ENCODE results near the gene HS3ST5.

HS3ST5 gene

GRCh38 chr6:114284281-114284680 is 58.5 kb downstream of the HS3ST5 start:
- TF ChIP-seq JUND (IDR thresholded peaks at IDR 0.05; ENCODE audit: low read depth): no peak
- in situ Hi-C loops (cut with HindIII; ENCODE audit: low pct_unique_long_range_greater_than_20kb, low sequenced_read_pairs): no loop called here
- DNase-seq (ENCODE audit: low read depth in 1 of 2, low spot score in 1 of 2): no peak

GRCh38 chr6:114282292-114282691 is 60.5 kb downstream of the HS3ST5 start:
- in situ Hi-C loops (cut with HindIII; ENCODE audit: low pct_unique_long_range_greater_than_20kb, low sequenced_read_pairs): no loop called here
- no peak for TF ChIP-seq JUND (IDR thresholded peaks at IDR 0.05; ENCODE audit: low read depth)
- no peak for DNase-seq (ENCODE audit: low read depth in 1 of 2, low spot score in 1 of 2)

DNA sequence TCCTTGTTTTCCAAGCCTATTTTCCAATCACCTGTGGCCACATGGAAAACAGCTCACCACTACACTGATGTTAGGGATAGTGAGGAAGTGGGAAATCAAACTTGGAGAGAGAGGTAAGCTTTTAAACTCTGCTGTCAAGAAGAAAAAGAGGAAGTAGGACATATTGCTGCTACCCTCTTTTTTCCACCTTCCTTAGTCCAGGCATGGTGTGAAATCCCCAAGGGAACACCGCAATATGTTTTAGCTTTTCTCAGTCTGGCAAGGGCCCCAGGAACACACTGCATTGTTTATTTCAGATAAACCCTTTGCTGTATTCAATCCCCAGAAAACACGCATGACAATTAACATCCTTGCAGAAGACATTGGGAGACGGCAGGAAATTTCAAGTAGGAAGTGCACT is 61.3 kb downstream of the HS3ST5 start:
- in situ Hi-C loops (cut with HindIII; ENCODE audit: low pct_unique_long_range_greater_than_20kb, low sequenced_read_pairs): no loop called here
- no peak for DNase-seq (ENCODE audit: low read depth in 1 of 2, low spot score in 1 of 2)
- TF ChIP-seq JUND (IDR thresholded peaks at IDR 0.05; ENCODE audit: low read depth): no peak

GRCh38 chr6:114280239-114280982 is 62.4 kb downstream of the HS3ST5 start:
- no peak for DNase-seq (ENCODE audit: low read depth in 1 of 2, low spot score in 1 of 2)
- no peak for TF ChIP-seq JUND (IDR thresholded peaks at IDR 0.05; ENCODE audit: low read depth)
- in situ Hi-C loops (cut with HindIII; ENCODE audit: low pct_unique_long_range_greater_than_20kb, low sequenced_read_pairs): no loop called here

GRCh38 chr6:114277220-114277619 is 65.6 kb downstream of the HS3ST5 start:
- in situ Hi-C loops (cut with HindIII; ENCODE audit: low pct_unique_long_range_greater_than_20kb, low sequenced_read_pairs): no loop called here
- DNase-seq (ENCODE audit: low read depth in 1 of 2, low spot score in 1 of 2): no peak
- no peak for TF ChIP-seq JUND (IDR thresholded peaks at IDR 0.05; ENCODE audit: low read depth)

- no peak for DNase-seq (ENCODE audit: low read depth in 1 of 2, low spot score in 1 of 2)
- no peak for TF ChIP-seq JUND (IDR thresholded peaks at IDR 0.05; ENCODE audit: low read depth)
- in situ Hi-C loops (cut with HindIII; ENCODE audit: low pct_unique_long_range_greater_than_20kb, low sequenced_read_pairs): no loop called here
Observed at GRCh38 chr6:114276783-114277182, 66.0 kb downstream of the HS3ST5 start.

- no peak for TF ChIP-seq JUND (IDR thresholded peaks at IDR 0.05; ENCODE audit: low read depth)
- DNase-seq (ENCODE audit: low read depth in 1 of 2, low spot score in 1 of 2): no peak
- in situ Hi-C loops (cut with HindIII; ENCODE audit: low pct_unique_long_range_greater_than_20kb, low sequenced_read_pairs): no loop called here
Observed at GRCh38 chr6:114274836-114275235, 68.0 kb downstream of the HS3ST5 start.

- TF ChIP-seq JUND (IDR thresholded peaks at IDR 0.05; ENCODE audit: low read depth): no peak
- in situ Hi-C loops (cut with HindIII; ENCODE audit: low pct_unique_long_range_greater_than_20kb, low sequenced_read_pairs): no loop called here
- no peak for DNase-seq (ENCODE audit: low read depth in 1 of 2, low spot score in 1 of 2)
Observed at GRCh38 chr6:114272582-114272981, 70.2 kb downstream of the HS3ST5 start.

GRCh38 chr6:114271405-114271804 is 71.4 kb downstream of the HS3ST5 start:
- in situ Hi-C loops (cut with HindIII; ENCODE audit: low pct_unique_long_range_greater_than_20kb, low sequenced_read_pairs): no loop called here
- no peak for TF ChIP-seq JUND (IDR thresholded peaks at IDR 0.05; ENCODE audit: low read depth)
- no peak for DNase-seq (ENCODE audit: low read depth in 1 of 2, low spot score in 1 of 2)

DNA sequence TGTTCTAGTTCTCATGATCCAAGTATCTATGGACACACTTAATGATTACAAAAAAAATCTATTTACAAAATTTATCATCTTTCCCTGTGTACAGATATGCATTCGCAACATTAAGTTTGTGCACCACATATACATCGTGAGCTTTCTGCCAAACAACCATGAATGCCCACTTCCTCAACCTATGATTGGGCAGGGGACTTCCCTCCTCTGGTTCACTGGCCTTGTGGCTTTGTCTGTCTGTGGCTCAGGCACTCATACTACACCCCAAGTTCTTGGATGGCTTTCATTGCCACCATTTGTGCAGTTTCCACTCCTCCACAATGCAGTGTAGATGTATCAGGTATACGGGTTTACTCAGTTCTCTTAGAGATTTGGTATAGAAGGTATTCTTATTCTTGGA is 74.9 kb downstream of the HS3ST5 start:
- TF ChIP-seq JUND (IDR thresholded peaks at IDR 0.05; ENCODE audit: low read depth): no peak
- no peak for DNase-seq (ENCODE audit: low read depth in 1 of 2, low spot score in 1 of 2)
- in situ Hi-C loops (cut with HindIII; ENCODE audit: low pct_unique_long_range_greater_than_20kb, low sequenced_read_pairs): no loop called here

DNA sequence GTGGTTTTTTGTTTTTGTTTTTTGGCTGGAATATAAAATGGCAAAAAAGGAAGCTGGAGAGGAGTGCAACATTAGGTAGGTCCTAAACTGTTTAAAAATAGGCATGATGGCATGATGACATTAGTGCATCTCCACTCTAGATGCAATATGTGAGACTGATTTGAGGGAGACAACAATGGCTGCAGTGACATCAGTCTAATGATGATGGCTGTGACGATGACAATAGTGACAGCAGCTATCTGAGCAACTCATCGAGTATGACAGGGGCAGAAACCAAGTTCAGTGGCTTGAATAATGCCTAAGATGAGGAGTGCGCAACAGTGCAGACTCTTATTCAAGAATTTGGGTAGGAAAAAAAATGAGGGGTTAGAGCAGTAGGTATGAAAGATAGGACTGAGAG is 82.0 kb downstream of the HS3ST5 start:
- TF ChIP-seq JUND (IDR thresholded peaks at IDR 0.05; ENCODE audit: low read depth): no peak
- in situ Hi-C loops (cut with HindIII; ENCODE audit: low pct_unique_long_range_greater_than_20kb, low sequenced_read_pairs): no loop called here
- no peak for DNase-seq (ENCODE audit: low read depth in 1 of 2, low spot score in 1 of 2)

GRCh38 chr6:114258376-114258775 is 84.4 kb downstream of the HS3ST5 start:
- no peak for DNase-seq (ENCODE audit: low read depth in 1 of 2, low spot score in 1 of 2)
- in situ Hi-C loops (cut with HindIII; ENCODE audit: low pct_unique_long_range_greater_than_20kb, low sequenced_read_pairs): no loop called here
- no peak for TF ChIP-seq JUND (IDR thresholded peaks at IDR 0.05; ENCODE audit: low read depth)

DNA sequence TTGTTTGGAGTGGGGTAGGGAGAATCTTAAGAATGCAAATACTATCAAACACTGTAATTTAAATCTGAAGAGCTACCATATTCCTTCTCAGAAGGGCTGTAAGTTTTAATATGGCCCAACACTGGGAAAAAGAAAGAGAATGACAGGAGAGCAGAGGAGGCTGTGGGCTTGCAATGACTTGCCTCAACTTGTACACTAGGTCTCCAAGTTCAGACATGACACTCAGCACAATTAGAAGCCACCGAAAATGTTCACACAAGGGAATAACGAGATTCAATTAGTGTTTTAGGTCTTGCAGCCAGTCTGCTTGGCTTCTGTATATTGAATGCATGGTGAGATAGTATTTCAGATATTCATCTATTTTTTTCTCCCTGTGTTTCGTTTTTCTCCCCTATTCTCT is 89.4 kb downstream of the HS3ST5 start:
- TF ChIP-seq JUND (IDR thresholded peaks at IDR 0.05; ENCODE audit: low read depth): no peak
- in situ Hi-C loops (cut with HindIII; ENCODE audit: low pct_unique_long_range_greater_than_20kb, low sequenced_read_pairs): no loop called here
- DNase-seq (ENCODE audit: low read depth in 1 of 2, low spot score in 1 of 2): no peak

GRCh38 chr6:114249522-114249921 is 93.3 kb downstream of the HS3ST5 start:
- TF ChIP-seq JUND (IDR thresholded peaks at IDR 0.05; ENCODE audit: low read depth): no peak
- in situ Hi-C loops (cut with HindIII; ENCODE audit: low pct_unique_long_range_greater_than_20kb, low sequenced_read_pairs): no loop called here
- DNase-seq (ENCODE audit: low read depth in 1 of 2, low spot score in 1 of 2): no peak

Data from T47D (cell line).